Activated naive CD8-positive, alpha-beta T cell treated with anti-CD3 and anti-CD28 coated beads for 36 hours (primary cell): ENCODE results near the gene MTFR1L. TPM values are rescaled to one million over a fixed set of nuclear protein-coding genes. Genes with fewer than 3 reads are reported as not detected.
A peak's percentile ranks its signal among the peaks of the same experiment; 100 is the strongest.

Source experiments
- DNase-seq: peaks from one replicate; pipeline ENCODE4 v3.0.0; 2021
- H3K27ac Mint-ChIP-seq: one replicate; pipeline ENCODE4 v1.8.0; 2022; ENCODE audit warnings: mild to moderate bottlenecking, moderate library complexity, mixed read lengths
- H3K27me3 Mint-ChIP-seq: one replicate; pipeline ENCODE4 v1.8.0; 2022; ENCODE audit warnings: mild to moderate bottlenecking, mixed read lengths
- H3K36me3 Mint-ChIP-seq: one replicate; pipeline ENCODE4 v1.8.0; 2021; ENCODE audit warnings: mild to moderate bottlenecking, mixed read lengths
- H3K4me1 Mint-ChIP-seq: one replicate; pipeline ENCODE4 v1.8.0; 2021; ENCODE audit warnings: mixed read lengths
- H3K4me3 Mint-ChIP-seq: one replicate; pipeline ENCODE4 v1.8.0; 2022; ENCODE audit warnings: mild to moderate bottlenecking, moderate library complexity, mixed read lengths
- H3K9me3 Mint-ChIP-seq: one replicate; pipeline ENCODE4 v1.8.0; 2022; ENCODE audit warnings: mixed read lengths
- total RNA-seq, 2 experiments: library from RNA; stranded (reverse); gene quantifications; one replicate each; pipeline ENCODE4 v1.2.3, GENCODE V29; 2021

Gene MTFR1L
- total RNA-seq, 2 experiments from 2014 or later = 23.3 to 23.4 TPM

DNA sequence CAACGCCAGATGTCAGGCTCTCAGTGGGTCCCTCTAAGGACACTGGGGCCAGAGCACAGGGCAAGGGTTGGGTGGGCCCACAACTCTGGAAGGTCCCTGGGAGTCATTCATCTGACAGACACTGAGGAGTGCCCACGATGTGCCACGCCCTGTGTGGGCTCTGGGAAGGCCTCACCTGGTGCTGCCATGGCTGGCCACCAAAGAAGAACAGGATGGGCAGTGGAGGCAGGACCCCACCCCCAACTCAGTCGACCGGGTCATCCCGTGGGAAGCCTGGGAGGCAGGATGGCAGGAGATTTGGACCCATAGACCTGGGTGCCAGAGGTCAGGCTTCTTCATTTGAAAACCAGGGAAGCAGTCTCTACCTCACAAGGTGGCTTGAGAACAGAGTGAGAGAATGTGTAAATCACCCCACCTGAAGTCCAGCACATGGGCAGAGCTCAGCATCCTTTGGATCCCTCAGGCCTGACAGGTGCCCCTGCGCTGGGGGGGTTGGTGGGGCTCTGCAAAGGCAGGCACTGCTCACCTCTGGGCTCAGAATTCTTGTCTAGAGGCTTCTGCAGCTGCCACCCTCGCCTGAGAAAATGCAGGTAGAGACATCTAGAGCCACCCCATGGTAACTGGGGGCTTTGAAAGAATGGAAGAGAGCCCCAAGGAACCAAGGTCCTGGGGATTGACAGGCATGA is 20.9 kb upstream of the MTFR1L start:
- Mint-ChIP-seq H3K4me1 (peaks cover 54% of the 10 kb centered on the region), H3K4me3 (no peak overlapping the region), H3K36me3 (peaks cover 9% of the 10 kb centered on the region), H3K27me3 (no peaks in the 10 kb centered on the region), H3K27ac (no peak overlapping the region), H3K9me3 (no peaks in the 10 kb centered on the region)
- DNase-seq = no peak

DNA sequence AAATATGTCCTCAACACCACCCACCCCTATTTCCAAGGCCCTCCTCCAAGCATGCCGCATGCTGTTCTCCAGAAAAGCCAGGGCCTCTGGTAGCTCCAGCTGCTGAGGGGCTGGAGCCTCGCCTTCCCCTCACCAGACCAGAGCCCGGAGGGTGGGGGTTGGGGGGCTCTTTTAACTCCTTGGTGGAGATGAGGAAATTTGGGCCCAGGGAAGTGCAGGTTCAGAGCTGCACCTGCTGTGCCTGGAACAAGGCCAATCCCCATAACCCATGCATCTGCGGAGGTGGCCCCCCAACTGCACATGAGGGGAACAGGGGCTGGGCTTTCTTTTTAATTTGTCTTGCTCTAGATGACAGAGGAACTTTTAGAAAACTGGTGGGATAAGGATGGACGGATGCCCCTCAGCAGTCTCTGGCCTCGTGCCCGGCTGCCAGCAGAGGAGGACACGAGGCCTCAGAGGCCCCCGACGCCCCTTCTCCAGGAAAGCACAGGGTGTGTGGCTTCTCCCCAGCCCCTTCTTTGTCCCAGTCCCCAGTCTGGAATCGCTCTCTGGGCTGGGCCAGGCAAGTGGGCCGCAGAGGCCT is 20.3 kb upstream of the MTFR1L start:
- H3K27me3 Mint-ChIP-seq = no peaks in the 10 kb centered on the region
- H3K4me3 Mint-ChIP-seq = peak overlapping the region; percentile 73
- DNase-seq = no peak
- peaks cover 9% of the 10 kb centered on the region for H3K36me3 Mint-ChIP-seq
- no peak overlapping the region for H3K27ac Mint-ChIP-seq
- peaks cover 55% of the 10 kb centered on the region for H3K4me1 Mint-ChIP-seq
- no peaks in the 10 kb centered on the region for H3K9me3 Mint-ChIP-seq

DNA sequence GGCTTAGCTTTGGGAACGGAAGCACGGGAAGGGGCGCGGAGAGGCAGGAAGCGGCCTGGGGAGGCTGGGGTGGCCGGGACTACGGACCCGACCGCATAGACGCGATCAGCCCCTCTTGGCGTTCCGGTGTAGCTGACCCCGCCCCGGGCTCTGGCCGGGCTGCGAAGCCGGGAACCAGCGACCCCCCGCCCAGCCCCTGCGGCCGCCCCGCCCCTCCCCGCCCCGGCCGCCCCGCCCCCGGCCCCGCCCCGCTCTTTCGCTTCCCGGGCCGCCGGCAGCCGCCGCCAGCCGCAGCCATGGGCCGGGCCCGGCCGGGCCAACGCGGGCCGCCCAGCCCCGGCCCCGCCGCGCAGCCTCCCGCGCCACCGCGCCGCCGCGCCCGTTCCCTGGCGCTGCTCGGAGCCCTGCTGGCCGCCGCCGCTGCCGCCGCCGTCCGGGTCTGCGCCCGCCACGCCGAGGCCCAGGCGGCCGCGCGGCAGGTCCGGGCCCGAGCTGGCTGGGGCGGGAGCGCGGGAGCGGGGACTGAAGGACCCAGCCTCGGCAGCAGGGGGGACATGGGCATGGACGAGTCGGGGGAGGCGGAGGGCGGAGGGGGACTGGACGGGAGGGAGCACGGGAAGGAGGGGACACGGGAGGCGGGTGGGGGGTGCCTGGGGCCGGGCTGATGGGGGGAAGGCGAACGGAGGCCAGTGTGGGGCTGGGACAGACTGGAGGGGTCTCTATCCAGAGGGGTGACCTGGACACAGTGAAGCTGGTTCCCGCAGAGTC is 19.6 kb upstream of the MTFR1L start, which contains the start of gene SELENON:
TSS of gene SELENON (plus strand) at position 259 of the 768 bp plus-strand sequence. CDS start at position 297, 38 bp downstream.
- no peaks in the 10 kb centered on the region for H3K9me3 Mint-ChIP-seq
- DNase-seq = peak; percentile 36
- no peaks in the 10 kb centered on the region for H3K27me3 Mint-ChIP-seq
- peak within 1 kb of the TSS; percentile 85 for H3K4me3 Mint-ChIP-seq
- peak within 1 kb of the TSS; percentile 6 for H3K27ac Mint-ChIP-seq
- H3K36me3 Mint-ChIP-seq = peaks cover 7% of the 10 kb centered on the region
- peaks cover 57% of the 10 kb centered on the region for H3K4me1 Mint-ChIP-seq

DNA sequence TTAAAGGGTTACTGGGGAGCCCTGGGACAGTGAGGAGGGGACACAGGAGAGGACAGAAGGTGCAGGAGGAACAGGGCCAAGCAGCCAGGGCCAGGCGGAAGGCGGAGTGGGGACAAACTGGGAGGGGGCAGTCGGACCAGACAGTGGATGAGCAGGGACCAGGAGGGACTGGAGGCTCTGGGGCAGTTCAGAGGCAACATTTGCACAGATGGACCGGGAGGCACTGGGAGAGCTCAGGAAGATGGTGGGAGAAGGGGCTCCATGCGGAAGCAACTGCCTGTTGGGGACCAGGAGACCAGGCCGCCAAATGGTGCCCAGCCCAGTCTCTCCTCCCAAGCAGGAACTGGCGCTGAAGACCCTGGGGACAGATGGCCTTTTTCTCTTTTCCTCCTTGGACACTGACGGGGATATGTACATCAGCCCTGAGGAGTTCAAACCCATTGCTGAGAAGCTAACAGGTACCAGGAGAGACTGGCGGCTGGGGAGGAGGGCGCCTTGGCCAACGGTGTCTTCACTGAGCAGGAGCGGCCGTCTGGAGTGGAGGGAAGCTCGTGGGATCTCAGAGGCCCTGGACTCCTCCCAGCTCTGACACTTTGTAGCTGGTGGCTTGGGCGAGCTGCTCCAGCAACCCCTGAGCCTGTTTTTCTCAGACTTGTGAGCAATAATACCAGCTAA is 18.9 kb upstream of the MTFR1L start:
- peak overlapping the region; percentile 85 for H3K4me3 Mint-ChIP-seq

DNA sequence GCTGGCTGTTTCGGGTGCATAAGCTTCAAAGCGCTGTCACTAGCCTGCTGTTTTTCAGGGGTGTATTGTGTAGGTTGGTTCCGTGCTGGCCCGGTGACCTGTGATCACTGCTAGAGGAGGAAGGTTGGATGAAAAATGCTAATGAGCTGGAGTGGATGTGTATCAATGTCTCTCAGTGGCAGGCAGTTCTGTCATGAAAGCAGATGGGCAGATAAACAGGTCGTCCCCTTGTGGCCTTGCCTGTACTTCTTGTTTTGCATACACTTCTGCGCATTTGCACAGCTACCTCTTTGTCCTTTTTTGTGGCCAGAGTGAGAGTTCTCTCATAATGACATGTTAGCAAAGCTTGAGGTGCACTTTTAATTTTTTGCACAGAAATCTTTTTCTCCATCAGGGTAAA is 16.8 kb upstream of the MTFR1L start:
- DNase-seq = no peak
- Mint-ChIP-seq H3K27ac (no peak overlapping the region), H3K9me3 (no peaks in the 10 kb centered on the region), H3K4me3 (no peak overlapping the region), H3K4me1 (peaks cover 35% of the 10 kb centered on the region), H3K27me3 (no peaks in the 10 kb centered on the region), H3K36me3 (peaks cover 10% of the 10 kb centered on the region)

More for the DNA sequence above, 18.9 kb upstream of the MTFR1L start:
- Mint-ChIP-seq H3K36me3 (peaks cover 9% of the 10 kb centered on the region), H3K27me3 (no peaks in the 10 kb centered on the region), H3K27ac (peak overlapping the region; percentile 6), H3K4me1 (peaks cover 52% of the 10 kb centered on the region), H3K9me3 (no peaks in the 10 kb centered on the region)
- DNase-seq = no peak

DNA sequence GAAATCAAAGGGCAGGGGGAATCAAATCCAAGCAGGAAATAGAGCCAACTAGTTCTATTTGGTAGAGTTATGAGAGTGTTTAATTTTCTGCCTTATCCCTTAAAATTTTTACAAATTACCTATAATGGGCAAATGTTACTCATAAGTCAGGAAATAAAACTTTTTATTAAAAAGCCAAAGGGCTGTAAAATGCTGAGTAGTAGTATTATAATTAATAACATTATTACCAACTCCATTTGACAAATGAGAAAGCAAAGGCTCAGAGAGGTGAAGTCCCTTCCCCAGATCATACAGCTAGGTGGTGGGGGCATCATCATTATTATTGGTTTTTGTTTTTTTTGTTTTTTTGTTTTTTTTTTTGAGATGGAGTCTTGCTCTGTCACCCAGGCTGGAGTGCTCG is 16.4 kb upstream of the MTFR1L start:
- peaks cover 33% of the 10 kb centered on the region for H3K4me1 Mint-ChIP-seq
- no peak overlapping the region for H3K4me3 Mint-ChIP-seq
- no peaks in the 10 kb centered on the region for H3K27me3 Mint-ChIP-seq

DNA sequence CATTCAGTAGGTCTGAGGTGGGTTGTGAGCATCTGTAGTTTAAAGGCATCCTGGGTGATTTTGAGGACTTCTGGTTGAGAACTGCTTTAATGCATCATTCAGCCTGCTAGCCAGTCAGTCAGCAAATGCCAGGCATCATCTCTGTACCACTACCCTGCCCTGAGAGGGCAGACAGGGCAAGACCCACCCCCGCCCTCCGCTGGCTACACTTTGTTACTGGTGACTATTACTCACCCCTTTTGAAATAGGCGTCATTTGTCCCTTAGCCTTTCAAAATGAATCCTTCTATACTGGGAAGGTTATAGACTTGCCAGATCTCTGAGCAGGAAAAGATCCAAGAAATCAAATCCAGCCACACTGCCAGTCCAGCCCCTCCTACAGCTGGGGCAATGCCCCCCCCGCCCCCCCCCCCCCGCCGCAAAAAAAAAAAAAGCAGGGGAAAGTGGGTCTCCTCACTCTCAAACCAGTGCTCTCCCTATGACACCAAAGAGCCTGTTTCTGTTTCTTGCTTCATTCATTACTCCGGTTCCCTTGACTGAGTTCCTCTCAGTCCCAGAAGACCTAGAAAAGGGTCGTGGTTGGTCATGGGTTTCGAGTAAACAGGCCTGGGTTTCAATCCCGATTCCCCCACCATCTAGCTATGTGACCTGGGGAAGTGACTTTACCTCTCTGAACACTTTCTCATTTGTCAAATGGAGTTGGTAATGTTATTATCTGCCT is 15.3 kb upstream of the MTFR1L start:
- Mint-ChIP-seq H3K4me1 (peaks cover 33% of the 10 kb centered on the region), H3K4me3 (no peak overlapping the region), H3K27me3 (no peaks in the 10 kb centered on the region), H3K27ac (no peak overlapping the region), H3K36me3 (peaks cover 10% of the 10 kb centered on the region), H3K9me3 (no peaks in the 10 kb centered on the region)
- DNase-seq = no peak

More for the DNA sequence above, 16.4 kb upstream of the MTFR1L start:
- Mint-ChIP-seq H3K36me3 (peaks cover 10% of the 10 kb centered on the region), H3K9me3 (no peaks in the 10 kb centered on the region), H3K27ac (no peak overlapping the region)
- no peak for DNase-seq

DNA sequence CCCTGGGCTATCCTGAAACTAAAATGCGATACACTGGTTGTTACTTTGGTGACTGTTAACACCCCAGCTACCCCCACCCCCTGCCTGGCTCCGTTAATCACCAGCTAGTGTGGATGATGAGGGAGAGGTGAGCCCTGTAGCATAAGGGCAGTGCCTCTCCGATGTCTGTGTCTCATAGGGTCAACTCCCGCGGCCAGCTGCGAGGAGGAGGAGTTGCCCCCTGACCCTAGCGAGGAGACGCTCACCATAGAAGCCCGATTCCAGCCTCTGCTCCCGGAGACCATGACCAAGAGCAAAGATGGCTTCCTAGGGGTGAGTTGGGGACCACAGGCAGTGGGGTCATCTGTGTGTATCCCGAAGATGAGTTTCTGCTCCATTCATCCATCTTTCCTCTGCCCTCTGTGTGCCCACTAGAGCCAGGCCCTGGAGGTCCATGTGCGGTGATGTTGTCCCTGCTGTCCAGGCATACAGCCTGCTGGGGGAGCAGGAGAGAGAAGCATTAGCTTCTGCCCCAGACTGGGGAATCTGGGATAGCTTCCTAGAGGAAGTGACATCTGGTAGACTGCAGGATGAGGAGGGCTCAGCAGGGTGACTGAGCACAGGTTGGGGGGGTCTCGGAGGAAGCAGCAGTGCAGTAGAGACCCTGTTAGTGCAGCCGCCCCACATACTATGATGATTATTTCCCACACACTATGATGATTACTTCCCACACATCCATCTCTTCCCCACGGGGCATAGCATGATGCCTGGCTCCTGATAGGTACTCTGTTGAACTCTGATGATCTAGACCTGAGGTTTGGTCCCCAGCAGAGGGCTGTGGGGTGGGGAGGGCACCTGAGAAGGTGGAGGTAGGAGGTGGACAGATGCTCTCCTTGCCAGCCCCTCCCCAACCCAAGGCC is 14.5 kb upstream of the MTFR1L start:
- Mint-ChIP-seq H3K4me1 (peaks cover 30% of the 10 kb centered on the region), H3K27me3 (no peaks in the 10 kb centered on the region), H3K36me3 (peaks cover 11% of the 10 kb centered on the region), H3K9me3 (no peaks in the 10 kb centered on the region), H3K4me3 (no peak overlapping the region), H3K27ac (no peak overlapping the region)
- DNase-seq = no peak

DNA sequence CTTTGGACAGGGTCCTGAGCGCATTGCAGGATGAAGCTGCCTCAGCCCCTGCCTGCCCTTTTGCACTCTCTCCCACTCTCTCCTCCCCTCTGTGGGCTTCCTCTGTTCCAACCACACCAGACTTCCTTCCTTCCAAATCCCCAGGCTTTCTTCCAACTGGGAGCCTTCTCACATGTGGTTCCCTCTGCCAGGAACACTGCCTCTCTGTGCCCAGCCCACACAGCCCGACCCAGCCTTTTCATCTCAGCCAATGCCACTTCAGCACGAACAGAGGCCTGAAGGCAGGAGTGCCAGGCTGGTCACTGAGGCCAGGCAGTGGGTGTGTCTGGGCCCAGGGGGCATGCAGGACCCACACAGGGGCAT is 13.9 kb upstream of the MTFR1L start:
- H3K27ac Mint-ChIP-seq = no peak overlapping the region
- H3K9me3 Mint-ChIP-seq = no peaks in the 10 kb centered on the region
- no peak overlapping the region for H3K4me3 Mint-ChIP-seq
- H3K27me3 Mint-ChIP-seq = no peaks in the 10 kb centered on the region
- H3K4me1 Mint-ChIP-seq = peaks cover 25% of the 10 kb centered on the region
- H3K36me3 Mint-ChIP-seq = peaks cover 8% of the 10 kb centered on the region
- DNase-seq = no peak

DNA sequence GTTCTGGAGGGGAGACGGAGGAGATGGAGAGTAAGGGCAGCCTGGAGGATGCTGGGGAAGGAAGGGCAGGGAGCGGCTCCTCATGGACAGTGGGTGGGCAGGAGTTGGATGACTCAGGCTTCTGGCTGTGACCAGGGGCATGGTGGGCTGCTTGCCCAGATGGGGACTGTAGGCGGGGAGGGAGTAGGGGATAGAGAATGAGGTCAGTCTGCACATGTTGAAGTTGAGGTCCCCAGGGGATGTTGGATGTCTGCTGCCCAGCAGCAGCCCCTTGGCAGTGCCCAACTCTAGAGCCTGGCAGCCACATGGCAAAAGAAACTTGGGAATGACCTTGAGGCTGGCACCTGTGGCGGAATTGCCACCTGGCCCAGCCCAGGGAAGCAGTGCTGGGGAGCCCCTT is 13.3 kb upstream of the MTFR1L start:
- no peak overlapping the region for H3K4me3 Mint-ChIP-seq
- H3K36me3 Mint-ChIP-seq = peaks cover 5% of the 10 kb centered on the region
- H3K9me3 Mint-ChIP-seq = no peaks in the 10 kb centered on the region
- H3K4me1 Mint-ChIP-seq = peaks cover 23% of the 10 kb centered on the region
- H3K27ac Mint-ChIP-seq = no peak overlapping the region
- no peaks in the 10 kb centered on the region for H3K27me3 Mint-ChIP-seq
- DNase-seq = no peak

DNA sequence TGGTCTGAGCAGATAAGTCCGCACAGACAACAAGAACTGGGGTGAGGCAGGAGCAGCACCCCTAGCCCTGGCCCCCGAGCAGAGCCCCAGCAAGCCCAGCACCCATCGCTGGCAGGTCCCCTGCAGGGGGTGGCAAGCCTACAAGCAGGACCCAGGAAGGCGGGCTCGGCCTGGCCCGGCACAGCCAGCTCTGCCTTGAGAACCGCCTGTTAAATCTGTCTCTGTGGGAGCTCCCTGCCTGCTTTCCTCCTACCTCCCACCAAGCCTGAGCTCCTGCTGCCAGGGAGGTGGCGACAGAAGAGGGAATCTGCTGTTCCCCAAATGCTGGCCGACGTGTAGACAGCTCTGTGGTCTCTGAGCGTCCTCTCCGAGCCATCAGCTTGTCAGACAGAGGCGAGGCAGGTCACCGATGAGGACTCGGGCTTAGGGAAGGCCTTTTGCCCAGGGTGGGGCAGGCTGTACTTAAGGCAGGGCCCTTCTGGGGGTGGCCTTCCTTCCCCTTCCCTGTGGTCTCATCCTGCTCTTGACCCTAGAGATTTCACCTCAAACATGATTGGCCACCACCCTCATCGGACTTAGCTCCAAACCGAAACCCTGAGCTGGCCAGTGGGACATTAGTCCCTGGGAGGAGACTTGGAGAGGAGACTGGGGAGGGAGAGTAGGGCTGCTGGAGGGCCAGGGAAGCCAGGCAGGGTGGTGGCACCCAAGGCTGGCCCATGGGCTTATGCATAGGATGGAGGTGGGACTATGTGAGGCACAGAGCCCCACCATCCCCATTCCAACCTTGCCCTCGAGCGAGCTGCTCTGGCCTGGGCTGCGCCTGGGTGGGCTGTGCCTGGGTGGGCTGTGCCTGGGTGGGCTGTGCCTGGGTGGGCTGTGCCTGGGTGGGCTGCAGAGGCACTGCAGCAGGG is 12.0 kb upstream of the MTFR1L start:
- no peak overlapping the region for H3K4me3 Mint-ChIP-seq
- H3K4me1 Mint-ChIP-seq = peaks cover 15% of the 10 kb centered on the region
- DNase-seq = no peak
- no peaks in the 10 kb centered on the region for H3K9me3 Mint-ChIP-seq
- no peaks in the 10 kb centered on the region for H3K27me3 Mint-ChIP-seq
- no peak overlapping the region for H3K27ac Mint-ChIP-seq
- H3K36me3 Mint-ChIP-seq = peaks cover 5% of the 10 kb centered on the region

DNA sequence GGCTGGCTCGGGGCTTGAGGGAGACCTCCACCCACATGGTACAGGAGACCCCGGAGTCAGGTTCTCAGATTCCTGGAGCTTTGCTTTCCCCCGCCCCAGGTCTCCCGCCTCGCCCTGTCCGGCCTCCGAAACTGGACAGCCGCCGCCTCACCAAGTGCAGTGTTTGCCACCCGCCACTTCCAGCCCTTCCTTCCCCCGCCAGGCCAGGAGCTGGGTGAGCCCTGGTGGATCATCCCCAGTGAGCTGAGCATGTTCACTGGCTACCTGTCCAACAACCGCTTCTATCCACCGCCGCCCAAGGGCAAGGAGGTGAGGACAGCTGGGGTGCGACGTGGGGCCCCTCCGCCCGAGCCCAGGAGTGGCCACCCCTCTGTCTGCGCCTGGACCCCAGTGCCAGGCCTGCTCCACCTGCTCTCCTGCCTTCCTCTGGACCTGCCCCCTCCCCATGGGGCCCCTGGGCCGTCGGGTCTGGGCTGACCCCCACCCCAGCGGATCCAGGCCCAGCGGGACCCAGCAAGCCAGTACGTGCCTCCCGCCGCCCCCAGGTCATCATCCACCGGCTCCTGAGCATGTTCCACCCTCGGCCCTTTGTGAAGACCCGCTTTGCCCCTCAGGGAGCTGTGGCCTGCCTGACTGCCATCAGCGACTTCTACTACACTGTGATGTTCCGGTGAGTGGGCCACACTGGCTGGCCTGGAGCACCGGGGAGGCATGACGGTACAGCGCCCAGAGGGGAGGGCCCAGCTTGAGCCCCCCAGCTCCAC is 11.1 kb upstream of the MTFR1L start:
- H3K27me3 Mint-ChIP-seq = no peaks in the 10 kb centered on the region

More for the DNA sequence above, 11.1 kb upstream of the MTFR1L start:
- Mint-ChIP-seq H3K9me3 (no peaks in the 10 kb centered on the region), H3K4me1 (peaks cover 11% of the 10 kb centered on the region), H3K4me3 (no peak overlapping the region), H3K27ac (no peak overlapping the region), H3K36me3 (peaks cover 5% of the 10 kb centered on the region)
- no peak for DNase-seq
